ENCODE data around the gene PRKCH. TPM values are rescaled to one million over a fixed set of nuclear protein-coding genes. Genes with fewer than 3 reads are reported as not detected.

PRKCH gene
- total RNA-seq, 1 experiment from 2014 or later: 5.2 TPM

- TF ChIP-seq, protein P1, sequence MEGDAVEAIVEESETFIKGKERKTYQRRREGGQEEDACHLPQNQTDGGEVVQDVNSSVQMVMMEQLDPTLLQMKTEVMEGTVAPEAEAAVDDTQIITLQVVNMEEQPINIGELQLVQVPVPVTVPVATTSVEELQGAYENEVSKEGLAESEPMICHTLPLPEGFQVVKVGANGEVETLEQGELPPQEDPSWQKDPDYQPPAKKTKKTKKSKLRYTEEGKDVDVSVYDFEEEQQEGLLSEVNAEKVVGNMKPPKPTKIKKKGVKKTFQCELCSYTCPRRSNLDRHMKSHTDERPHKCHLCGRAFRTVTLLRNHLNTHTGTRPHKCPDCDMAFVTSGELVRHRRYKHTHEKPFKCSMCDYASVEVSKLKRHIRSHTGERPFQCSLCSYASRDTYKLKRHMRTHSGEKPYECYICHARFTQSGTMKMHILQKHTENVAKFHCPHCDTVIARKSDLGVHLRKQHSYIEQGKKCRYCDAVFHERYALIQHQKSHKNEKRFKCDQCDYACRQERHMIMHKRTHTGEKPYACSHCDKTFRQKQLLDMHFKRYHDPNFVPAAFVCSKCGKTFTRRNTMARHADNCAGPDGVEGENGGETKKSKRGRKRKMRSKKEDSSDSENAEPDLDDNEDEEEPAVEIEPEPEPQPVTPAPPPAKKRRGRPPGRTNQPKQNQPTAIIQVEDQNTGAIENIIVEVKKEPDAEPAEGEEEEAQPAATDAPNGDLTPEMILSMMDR (conservative IDR thresholded peaks at IDR 0.05): no peak
- no CpG with 5 or more reads among the region's 6 CpGs for WGBS (ENCODE audit: extremely low coverage, insufficient read length, low lambda C conversion rate)
- Histone ChIP-seq H2BK20ac (ENCODE audit: low read depth, low read length, poor library complexity, severe bottlenecking) (no peak overlapping the region), H2BK12ac (ENCODE audit: insufficient read length, low read depth, low read length) (no peak overlapping the region), H3K14ac (ENCODE audit: insufficient read depth, low read length) (no peak overlapping the region), H4K91ac (ENCODE audit: insufficient read length, low read depth, low read length) (no peak overlapping the region), H4K5ac (ENCODE audit: insufficient read length, low read depth, low read length) (no peak overlapping the region), H2BK120ac (ENCODE audit: low read depth, low read length, poor library complexity, severe bottlenecking) (no peak overlapping the region), H3K4me1 (ENCODE audit: insufficient read depth, low read length) (peaks cover 8% of the 10 kb centered on the region), H2AK5ac (ENCODE audit: insufficient read length, low read length) (no peak overlapping the region), H2BK15ac (ENCODE audit: low read depth, low read length) (no peak overlapping the region), H3K27ac (ENCODE audit: insufficient read length, low read depth, low read length) (peak overlapping the region; percentile 23), H3K79me1 (ENCODE audit: insufficient read depth, low read depth, low read length, poor library complexity, severe bottlenecking) (no peaks in the 10 kb centered on the region), H3K18ac (ENCODE audit: insufficient read length, low read depth, low read length) (no peak overlapping the region), H2BK5ac (ENCODE audit: insufficient read length, low read length) (no peak overlapping the region), H4K8ac (replicated peaks; ENCODE audit: insufficient read length, low read depth, low read length) (no peak overlapping the region), H3K4ac (ENCODE audit: low read depth, low read length) (no peak overlapping the region), H4K20me1 (ENCODE audit: control insufficient read depth, insufficient read depth, insufficient read length) (no peaks in the 10 kb centered on the region), H3K4me2 (ENCODE audit: insufficient read depth, insufficient read length, low read length) (no peak overlapping the region), H3K9me3 (ENCODE audit: control insufficient read depth, low read depth, low read length) (no peaks in the 10 kb centered on the region), H3K9ac (ENCODE audit: extremely low read depth, insufficient read length, low read length) (no peak overlapping the region), H3K79me2 (ENCODE audit: insufficient read depth, low read length) (no peaks in the 10 kb centered on the region), H3K23me2 (ENCODE audit: insufficient read length, low read depth, low read length, poor library complexity, severe bottlenecking) (no peaks in the 10 kb centered on the region), H3K27me3 (ENCODE audit: insufficient read depth, low read length) (no peaks in the 10 kb centered on the region), H3T11ph (ENCODE audit: low read length) (no peak overlapping the region), H3K56ac (ENCODE audit: insufficient read length, low read depth, low read length) (no peak overlapping the region), H3K23ac (ENCODE audit: insufficient read length, low read depth, low read length) (no peak overlapping the region), H2AFZ (ENCODE audit: low read length) (no peak overlapping the region)
- Mint-ChIP-seq H3K27me3 (ENCODE audit: low read depth) (no peaks in the 10 kb centered on the region), H3K4me1 (peaks cover 10 to 11% of the 10 kb centered on the region in 2 experiments), H3K4me3 (no peak overlapping the region), H3K36me3 (ENCODE audit: insufficient read depth in 1 of 3, low read depth in 3 of 3) (no peaks in the 10 kb centered on the region), H3K9me3 (no peaks in the 10 kb centered on the region; a peak in 1 of 5 replicates), H3K27ac (peak overlapping the region; percentile 20 to 84 (median 59); a peak in 5 of 7 replicates)
- peak; percentile 72 for DNase-seq
Observed at GRCh38 chr14:61355892-61356325, 34.5 kb downstream of the PRKCH start.
